Left ventricle myocardium inferior (tissue), 1 donor: Measurements from ENCODE around the gene AHNAK2. TPM values are rescaled to one million over a fixed set of nuclear protein-coding genes. Genes with fewer than 3 reads are reported as not detected.
A peak's percentile ranks its signal among the peaks of the same experiment; 100 is the strongest.

ENCODE experiments used
- DNase-seq: peaks from one replicate; pipeline ENCODE4 v3.0.0-alpha.2; 2020
- H3K27ac ChIP-seq: fragments of 200-600 bp; replicated peaks from 2 replicates; pipeline ENCODE4 v1.8.0; 2021
- H3K27me3 ChIP-seq: fragments of 200-600 bp; 2 replicates; pipeline ENCODE4 v1.8.0; 2021; ENCODE audit warnings: low read depth
- H3K36me3 ChIP-seq: fragments of 200-600 bp; 2 replicates; pipeline ENCODE4 v1.8.0; 2021
- H3K4me1 ChIP-seq: fragments of 200-600 bp; 2 replicates; pipeline ENCODE4 v1.8.0; 2021
- H3K4me3 ChIP-seq: fragments of 200-600 bp; 2 replicates; pipeline ENCODE4 v1.8.0; 2021; ENCODE audit warnings: mild to moderate bottlenecking, moderate library complexity
- H3K9me3 ChIP-seq: fragments of 200-600 bp; replicated peaks from 2 replicates; pipeline ENCODE4 v1.8.0; 2021
- CTCF ChIP-seq: fragments of 200-600 bp; IDR thresholded peaks from 2 replicates; pipeline ENCODE4 v1.8.0; 2021; ENCODE audit warnings: antibody characterized with exemption, mild to moderate bottlenecking, borderline replicate concordance
- intact Hi-C: fragments of 100-400 bp; cut with micrococcal nuclease; formaldehyde crosslinking; loops from one replicate; pipeline ENCODE4 v1.11.0; 2022
- total RNA-seq: library from RNA; stranded (reverse); fragmentation: NEBNext Ultra II Directional; extraction: Animal tissue kit (Norgen Biotek cat#: 25700); gene quantifications from one replicate; pipeline ENCODE4 v1.2.1, GENCODE V29; 2021
- donor health status: DM: no; HTN: yes; CAD: no; lungs with severe emphysema.

Gene AHNAK2
- total RNA-seq, 1 donor from 2014 or later, result 2.5 TPM

- Histone ChIP-seq H3K27me3 (no peaks in the 10 kb centered on the region), H3K27ac (peak overlapping the region; percentile 81), H3K9me3 (no peaks in the 10 kb centered on the region), H3K4me3 (peak overlapping the region; percentile 94), H3K4me1 (peaks cover 35% of the 10 kb centered on the region), H3K36me3 (no peaks in the 10 kb centered on the region)
- TF ChIP-seq CTCF, result no peak
- DNase-seq, result no peak
- intact Hi-C loops, result no loop called here
Observed at GRCh38 chr14:105019861-105020814, 42.0 kb upstream of the AHNAK2 start.

GRCh38 chr14:105018414-105018813 is 40.2 kb upstream of the AHNAK2 start:
- intact Hi-C loops, result no loop called here
- Histone ChIP-seq H3K4me3 (no peak overlapping the region), H3K27ac (no peak overlapping the region), H3K27me3 (no peaks in the 10 kb centered on the region), H3K36me3 (no peaks in the 10 kb centered on the region), H3K9me3 (no peaks in the 10 kb centered on the region), H3K4me1 (peaks cover 37% of the 10 kb centered on the region)
- TF ChIP-seq CTCF, result no peak
- DNase-seq, result no peak

DNA sequence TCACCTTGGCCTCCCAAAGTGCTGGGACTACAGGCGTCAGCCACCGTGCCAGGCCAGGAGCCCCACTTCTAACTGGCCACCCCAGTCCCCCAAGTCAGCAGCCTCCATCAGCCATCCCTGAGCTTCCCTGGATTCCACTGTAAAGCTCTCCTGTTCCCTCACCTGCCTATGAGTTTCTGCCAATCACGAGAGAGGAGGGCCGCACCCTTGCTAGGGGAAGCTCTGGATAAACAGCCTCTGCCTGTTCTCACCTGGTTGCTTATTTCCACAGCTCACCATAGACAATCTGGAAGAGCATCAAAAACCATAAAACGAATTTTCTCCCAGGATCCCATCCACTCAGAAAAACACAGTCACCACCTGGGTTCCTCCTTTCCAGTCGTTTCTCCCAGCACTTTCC is 37.7 kb upstream of the AHNAK2 start:
- intact Hi-C loops, result no loop called here
- Histone ChIP-seq H3K27me3 (no peaks in the 10 kb centered on the region), H3K4me3 (no peak overlapping the region), H3K27ac (no peak overlapping the region), H3K9me3 (no peaks in the 10 kb centered on the region), H3K36me3 (peaks cover 10% of the 10 kb centered on the region), H3K4me1 (peaks cover 34% of the 10 kb centered on the region)
- DNase-seq, result no peak
- no peak for TF ChIP-seq CTCF

DNA sequence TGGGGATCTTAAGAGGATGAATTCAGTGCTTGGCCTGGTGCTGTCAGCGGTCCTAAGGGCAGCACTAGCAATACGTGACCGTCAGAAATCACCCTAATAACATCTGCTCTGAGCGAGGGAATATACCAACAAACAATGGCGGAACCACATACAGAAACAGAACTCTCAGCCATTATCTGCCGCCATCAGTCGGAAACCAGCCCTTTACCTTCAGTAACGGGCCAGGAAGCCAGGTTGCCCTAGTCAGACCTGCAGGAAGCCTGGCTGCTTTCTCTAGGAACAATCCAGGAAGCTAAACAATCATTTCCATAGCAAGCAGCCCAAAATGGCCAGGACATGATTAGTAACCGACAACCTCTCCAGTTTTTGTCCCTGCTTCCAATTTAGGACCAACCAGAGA is 37.1 kb upstream of the AHNAK2 start:
- no peak for TF ChIP-seq CTCF
- H3K4me1 ChIP-seq, result peaks cover 28% of the 10 kb centered on the region
- H3K36me3 ChIP-seq, result peaks cover 16% of the 10 kb centered on the region
- no peak overlapping the region for H3K4me3 ChIP-seq
- no peak for DNase-seq
- H3K9me3 ChIP-seq, result no peaks in the 10 kb centered on the region
- no peaks in the 10 kb centered on the region for H3K27me3 ChIP-seq
- intact Hi-C loops, result no loop called here
- no peak overlapping the region for H3K27ac ChIP-seq

- Histone ChIP-seq H3K27ac (no peak overlapping the region), H3K4me1 (peaks cover 22% of the 10 kb centered on the region), H3K36me3 (peaks cover 22% of the 10 kb centered on the region), H3K4me3 (no peak overlapping the region), H3K9me3 (no peaks in the 10 kb centered on the region), H3K27me3 (no peaks in the 10 kb centered on the region)
- no peak for DNase-seq
- intact Hi-C loops, result no loop called here
- TF ChIP-seq CTCF, result no peak
Observed at GRCh38 chr14:105014631-105015030, 36.5 kb upstream of the AHNAK2 start.
